Mucosa of rectum (tissue), 2 donors: ENCODE data around the gene IQGAP1.

Experiments
- H3K27ac ChIP-seq, 2 donors: one replicate each; pipeline ENCODE4 v1.7.0; 2013; ENCODE audit warnings: inconsistent platforms in 2 of 2, low read depth in 2 of 2, low read length in 2 of 2
- H3K27me3 ChIP-seq, 2 donors: one replicate each; pipeline ENCODE4 v1.7.0; 2013; ENCODE audit warnings: low read length in 2 of 2; ENCODE audit not compliant: control insufficient read depth in 2 of 2, insufficient read depth in 2 of 2
- H3K36me3 ChIP-seq, 2 donors: one replicate each; pipeline ENCODE4 v1.7.0; 2013; ENCODE audit warnings: low read length in 2 of 2; ENCODE audit not compliant: control insufficient read depth in 2 of 2, insufficient read depth in 2 of 2
- H3K4me1 ChIP-seq, 2 donors: one replicate each; pipeline ENCODE4 v1.7.0; 2013; ENCODE audit warnings: low read length in 2 of 2, mild to moderate bottlenecking in 1 of 2; ENCODE audit not compliant: control insufficient read depth in 2 of 2, insufficient read depth in 2 of 2
- H3K4me3 ChIP-seq, 2 donors: one replicate each; pipeline ENCODE4 v1.7.0; 2013; ENCODE audit warnings: low read length in 2 of 2
- H3K9ac ChIP-seq, 2 donors: one replicate each; pipeline ENCODE4 v1.7.0; 2013; ENCODE audit warnings: low read length in 2 of 2, low read depth in 1 of 2, mild to moderate bottlenecking in 1 of 2
- H3K9me3 ChIP-seq, 2 donors: one replicate each; pipeline ENCODE4 v1.7.0; 2013; ENCODE audit warnings: low read length in 2 of 2; ENCODE audit not compliant: control insufficient read depth in 2 of 2
- donor health status: healthy.
- donor health status: Normal muscosa, but diverticular disease.

The IQGAP1 gene

GRCh38 chr15:90478846-90479481 lies 90.9 kb downstream of the IQGAP1 start:
- Histone ChIP-seq H3K9ac (no peak overlapping the region), H3K36me3 (peaks cover 82% of the 10 kb centered on the region in 2 donors), H3K4me1 (peaks cover 0 to 2% of the 10 kb centered on the region in 2 donors), H3K4me3 (no peak overlapping the region), H3K27me3 (no peaks in the 10 kb centered on the region), H3K9me3 (no peaks in the 10 kb centered on the region), H3K27ac (no peak overlapping the region)

- Histone ChIP-seq H3K27ac (no peak overlapping the region), H3K4me3 (no peak overlapping the region), H3K36me3 (peaks cover 80 to 82% of the 10 kb centered on the region in 2 donors), H3K9ac (no peak overlapping the region), H3K9me3 (no peaks in the 10 kb centered on the region), H3K4me1 (peaks cover 0 to 2% of the 10 kb centered on the region in 2 donors), H3K27me3 (no peaks in the 10 kb centered on the region)
These were observed 91.6 kb downstream of the IQGAP1 start for GRCh38 chr15:90479656-90480055.

GRCh38 chr15:90481023-90481422 lies 93.0 kb downstream of the IQGAP1 start:
- no peak overlapping the region for H3K27ac ChIP-seq

GRCh38 chr15:90482124-90483011 lies 94.3 kb downstream of the IQGAP1 start:
- H3K27ac ChIP-seq = no peak overlapping the region
- no peak overlapping the region for H3K4me3 ChIP-seq
- H3K27me3 ChIP-seq = no peaks in the 10 kb centered on the region
- no peak overlapping the region for H3K9ac ChIP-seq
- H3K9me3 ChIP-seq = no peaks in the 10 kb centered on the region
- H3K36me3 ChIP-seq = peaks cover 86 to 89% of the 10 kb centered on the region in 2 donors
- peaks cover 0 to 2% of the 10 kb centered on the region in 2 donors for H3K4me1 ChIP-seq

More at GRCh38 chr15:90481023-90481422, 93.0 kb downstream of the IQGAP1 start:
- peaks cover 86 to 89% of the 10 kb centered on the region in 2 donors for H3K36me3 ChIP-seq
- H3K27me3 ChIP-seq = no peaks in the 10 kb centered on the region
- no peak overlapping the region for H3K4me3 ChIP-seq
- no peak overlapping the region for H3K9ac ChIP-seq
- peaks cover 0 to 2% of the 10 kb centered on the region in 2 donors for H3K4me1 ChIP-seq
- no peaks in the 10 kb centered on the region for H3K9me3 ChIP-seq

GRCh38 chr15:90483012-90483307 lies 94.9 kb downstream of the IQGAP1 start:
- H3K4me1 ChIP-seq = peaks cover 0 to 2% of the 10 kb centered on the region in 2 donors
- H3K27ac ChIP-seq = no peak overlapping the region
- no peaks in the 10 kb centered on the region for H3K9me3 ChIP-seq
- no peak overlapping the region for H3K4me3 ChIP-seq
- H3K9ac ChIP-seq = no peak overlapping the region
- H3K36me3 ChIP-seq = peaks cover 85 to 88% of the 10 kb centered on the region in 2 donors
- no peaks in the 10 kb centered on the region for H3K27me3 ChIP-seq

GRCh38 chr15:90483637-90484036 lies 95.6 kb downstream of the IQGAP1 start:
- no peak overlapping the region for H3K9ac ChIP-seq
- no peak overlapping the region for H3K27ac ChIP-seq
- H3K36me3 ChIP-seq = peaks cover 82 to 86% of the 10 kb centered on the region in 2 donors
- peaks cover 0 to 2% of the 10 kb centered on the region in 2 donors for H3K4me1 ChIP-seq
- no peaks in the 10 kb centered on the region for H3K27me3 ChIP-seq
- no peak overlapping the region for H3K4me3 ChIP-seq
- H3K9me3 ChIP-seq = no peaks in the 10 kb centered on the region

GRCh38 chr15:90487186-90487585 lies 99.1 kb downstream of the IQGAP1 start:
- H3K9me3 ChIP-seq = no peaks in the 10 kb centered on the region
- H3K27ac ChIP-seq = no peak overlapping the region
- peaks cover 0 to 2% of the 10 kb centered on the region in 2 donors for H3K4me1 ChIP-seq
- H3K4me3 ChIP-seq = no peak overlapping the region
- H3K27me3 ChIP-seq = no peaks in the 10 kb centered on the region
- peaks cover 89 to 92% of the 10 kb centered on the region in 2 donors for H3K36me3 ChIP-seq
- H3K9ac ChIP-seq = no peak overlapping the region

GRCh38 chr15:90489514-90489913 lies 101.5 kb downstream of the IQGAP1 start:
- H3K4me3 ChIP-seq = no peak overlapping the region
- peaks cover 0 to 2% of the 10 kb centered on the region in 2 donors for H3K4me1 ChIP-seq
- H3K9ac ChIP-seq = no peak overlapping the region
- H3K36me3 ChIP-seq = peaks cover 86 to 87% of the 10 kb centered on the region in 2 donors
- no peak overlapping the region for H3K27ac ChIP-seq
- H3K9me3 ChIP-seq = no peaks in the 10 kb centered on the region
- H3K27me3 ChIP-seq = no peaks in the 10 kb centered on the region

GRCh38 chr15:90489944-90490343 lies 101.9 kb downstream of the IQGAP1 start:
- H3K4me3 ChIP-seq = no peak overlapping the region
- no peak overlapping the region for H3K27ac ChIP-seq
- peaks cover 0 to 2% of the 10 kb centered on the region in 2 donors for H3K4me1 ChIP-seq
- no peak overlapping the region for H3K9ac ChIP-seq
- H3K36me3 ChIP-seq = peaks cover 86% of the 10 kb centered on the region in 2 donors
- H3K9me3 ChIP-seq = no peaks in the 10 kb centered on the region
- no peaks in the 10 kb centered on the region for H3K27me3 ChIP-seq

GRCh38 chr15:90493647-90494046 lies 105.6 kb downstream of the IQGAP1 start:
- Histone ChIP-seq H3K36me3 (peaks cover 69 to 75% of the 10 kb centered on the region in 2 donors), H3K27ac (no peak overlapping the region), H3K4me3 (no peak overlapping the region), H3K4me1 (peaks cover 4% of the 10 kb centered on the region in 2 donors), H3K27me3 (no peaks in the 10 kb centered on the region), H3K9ac (no peak overlapping the region), H3K9me3 (no peaks in the 10 kb centered on the region)
